CD14-positive monocyte (primary cell): ENCODE data around the gene MIDN. TPM values are rescaled to one million over a fixed set of nuclear protein-coding genes. Genes with fewer than 3 reads are reported as not detected.

Source experiments
- DNase-seq, 3 donors: peaks; one replicate each; pipeline ENCODE4 v3.0.0-alpha.2; 2011 to 2022
- H2AFZ ChIP-seq: 2 replicates; pipeline ENCODE4 v1.6.0; 2012; ENCODE audit warnings: mild to moderate bottlenecking, low read depth, low read length, inconsistent platforms; ENCODE audit not compliant: insufficient read depth, poor library complexity, severe bottlenecking
- H3K27ac ChIP-seq, 2 donors: 1 replicate in 1 of 2; 2 replicates in 1 of 2; pipeline ENCODE4 v1.5.1; 2012 to 2013; ENCODE audit warnings: low read length in 2 of 2, control low read depth in 1 of 2, inconsistent platforms in 1 of 2, low read depth in 1 of 2, mild to moderate bottlenecking in 1 of 2
- H3K27me3 ChIP-seq, 2 donors: one replicate each; pipeline versions ENCODE4 v1.6.0 to v1.6.1; 2011 to 2013; ENCODE audit warnings: low read length in 2 of 2; ENCODE audit not compliant: control insufficient read depth in 2 of 2, insufficient read depth in 2 of 2
- H3K36me3 ChIP-seq, 2 donors: replicated peaks in 1 of 2; 1 replicate in 1 of 2; 2 replicates in 1 of 2; pipeline versions ENCODE4 v1.5.1 to v1.6.1; 2012 to 2013; ENCODE audit warnings: low read length in 2 of 2, control low read depth in 1 of 2, inconsistent platforms in 1 of 2, mild to moderate bottlenecking in 1 of 2; ENCODE audit not compliant: insufficient read depth in 2 of 2, control insufficient read depth in 1 of 2
- H3K4me1 ChIP-seq, 2 donors: 1 replicate in 1 of 2; 2 replicates in 1 of 2; pipeline versions ENCODE4 v1.5.1 to v1.6.1; 2012 to 2013; ENCODE audit warnings: low read length in 2 of 2, control low read depth in 1 of 2, inconsistent platforms in 1 of 2, mild to moderate bottlenecking in 1 of 2, moderate library complexity in 1 of 2; ENCODE audit not compliant: insufficient read depth in 2 of 2, control insufficient read depth in 1 of 2
- H3K4me2 ChIP-seq: replicated peaks from 2 replicates; pipeline ENCODE3; 2012; ENCODE audit warnings: low read length, moderate library complexity, mild to moderate bottlenecking; ENCODE audit not compliant: poor library complexity, severe bottlenecking; ENCODE audit errors: extremely low read depth
- H3K4me3 ChIP-seq, 3 experiments: fragments of 200-600 bp in 1 of 3; sonication (generic) in 1 of 3; replicated peaks in 1 of 3; 1 replicate in 2 of 3; 2 replicates in 1 of 3; pipeline ENCODE4 v1.5.1; 2011 to 2013; ENCODE audit warnings: low read length in 3 of 3, mild to moderate bottlenecking in 3 of 3, control low read depth in 2 of 3, low read depth in 2 of 3, inconsistent platforms in 1 of 3, moderate library complexity in 1 of 3
- H3K79me2 ChIP-seq: 2 replicates; pipeline ENCODE4 v1.6.0; 2012; ENCODE audit warnings: mild to moderate bottlenecking, control low read depth, inconsistent platforms, low read length, moderate library complexity; ENCODE audit not compliant: insufficient read depth
- H3K9ac ChIP-seq: 2 replicates; pipeline ENCODE4 v1.6.0; 2017; ENCODE audit warnings: low read length, mild to moderate bottlenecking; ENCODE audit not compliant: insufficient read depth, poor library complexity, severe bottlenecking
- H3K9me3 ChIP-seq, 2 donors: replicated peaks in 1 of 2; 1 replicate in 1 of 2; 2 replicates in 1 of 2; pipeline versions ENCODE4 v1.5.1 to v1.6.1; 2012 to 2013; ENCODE audit warnings: low read length in 2 of 2, control low read depth in 1 of 2; ENCODE audit not compliant: control insufficient read depth in 1 of 2, insufficient read depth in 1 of 2
- H4K20me1 ChIP-seq: 2 replicates; pipeline ENCODE4 v1.6.0; 2012; ENCODE audit warnings: mild to moderate bottlenecking, low read length, control low read depth, moderate library complexity; ENCODE audit not compliant: insufficient read depth
- H3K27ac Mint-ChIP-seq, 7 donors: one replicate each; pipeline ENCODE4 v1.8.0; 2020; ENCODE audit warnings: mild to moderate bottlenecking in 7 of 7, mixed read lengths in 7 of 7, moderate library complexity in 6 of 7, inconsistent platforms in 2 of 7
- H3K27me3 Mint-ChIP-seq, 3 donors: one replicate each; pipeline ENCODE4 v1.8.0; 2021 to 2022; ENCODE audit warnings: low read depth in 3 of 3, mild to moderate bottlenecking in 3 of 3, mixed read lengths in 3 of 3, moderate library complexity in 3 of 3, inconsistent platforms in 1 of 3
- H3K36me3 Mint-ChIP-seq, 2 donors: one replicate each; pipeline ENCODE4 v1.8.0; 2020; ENCODE audit warnings: mixed read lengths in 2 of 2, inconsistent platforms in 1 of 2, mild to moderate bottlenecking in 1 of 2
- H3K4me1 Mint-ChIP-seq: one replicate; pipeline ENCODE4 v1.8.0; 2020; ENCODE audit warnings: mild to moderate bottlenecking, mixed read lengths
- H3K4me3 Mint-ChIP-seq, 2 donors: one replicate each; pipeline ENCODE4 v1.8.0; 2020; ENCODE audit warnings: mild to moderate bottlenecking in 2 of 2, mixed read lengths in 2 of 2, moderate library complexity in 1 of 2
- H3K9me3 Mint-ChIP-seq, 7 donors: one replicate each; pipeline ENCODE4 v1.8.0; 2020 to 2022; ENCODE audit warnings: mixed read lengths in 7 of 7, mild to moderate bottlenecking in 6 of 7, moderate library complexity in 6 of 7, inconsistent platforms in 2 of 7
- WGBS: methylation state at CpG from one replicate; pipeline ENCODE4 v1.1.5; 2013; ENCODE audit warnings: missing lambda C conversion rate; ENCODE audit not compliant: insufficient coverage; 5-methylcytosine and 5-hydroxymethylcytosine counted together
- intact Hi-C, 2 donors: fragments of 100-400 bp; cut with micrococcal nuclease; formaldehyde crosslinking; loops; one replicate each; pipeline versions ENCODE4 v1.15.0 to v1.15.1; 2023
- polyA plus RNA-seq, 3 donors: library from polyadenylated mRNA; depleted of rRNA in 1 of 3; unstranded in 2 of 3; stranded (reverse) in 1 of 3; fragments of 300-500 nt in 2 of 3; fragments of >200 nt in 1 of 3; fragmentation: Illumina TruSeq in 2 of 3; gene quantifications; 1 replicate in 2 of 3; 2 replicates in 1 of 3; pipeline ENCODE4 v1.2.3, GENCODE V29; 2012 to 2021
- TF ChIP-seq, protein P1 (sequence below): fragments of 200-600 bp; IDR thresholded peaks from one replicate; pipeline ENCODE4 v1.8.0; 2022; ENCODE audit warnings: antibody characterized with exemption, mild to moderate bottlenecking

Gene MIDN
- polyA plus RNA-seq, 3 donors = 5.6 to 301 (median 11.0) TPM

GRCh38 chr19:1294688-1295087 is 46.3 kb downstream of the MIDN start:
- Histone ChIP-seq H3K4me2 (no peak overlapping the region), H3K9ac (no peak overlapping the region), H3K4me3 (no peak overlapping the region), H3K36me3 (no peaks in the 10 kb centered on the region), H4K20me1 (no peaks in the 10 kb centered on the region), H3K9me3 (no peaks in the 10 kb centered on the region), H3K79me2 (no peaks in the 10 kb centered on the region), H3K4me1 (peaks cover 7 to 8% of the 10 kb centered on the region in 2 donors), H2AFZ (no peak overlapping the region), H3K27ac (no peak overlapping the region), H3K27me3 (peaks cover 0 to 12% of the 10 kb centered on the region in 2 donors)
- H3K27ac Mint-ChIP-seq = no peak overlapping the region
- peak overlapping the region in 1 of 2 donors; percentile 60 for H3K4me3 Mint-ChIP-seq
- 82% methylated on average over 9 of the region's 14 CpGs for WGBS
- peaks cover 0 to 8% (median 0%) of the 10 kb centered on the region in 7 donors for H3K9me3 Mint-ChIP-seq
- intact Hi-C loops = no loop called here
- H3K27me3 Mint-ChIP-seq = peaks cover 15 to 44% (median 29%) of the 10 kb centered on the region in 3 donors
- H3K36me3 Mint-ChIP-seq = no peaks in the 10 kb centered on the region
- TF ChIP-seq, protein P1, sequence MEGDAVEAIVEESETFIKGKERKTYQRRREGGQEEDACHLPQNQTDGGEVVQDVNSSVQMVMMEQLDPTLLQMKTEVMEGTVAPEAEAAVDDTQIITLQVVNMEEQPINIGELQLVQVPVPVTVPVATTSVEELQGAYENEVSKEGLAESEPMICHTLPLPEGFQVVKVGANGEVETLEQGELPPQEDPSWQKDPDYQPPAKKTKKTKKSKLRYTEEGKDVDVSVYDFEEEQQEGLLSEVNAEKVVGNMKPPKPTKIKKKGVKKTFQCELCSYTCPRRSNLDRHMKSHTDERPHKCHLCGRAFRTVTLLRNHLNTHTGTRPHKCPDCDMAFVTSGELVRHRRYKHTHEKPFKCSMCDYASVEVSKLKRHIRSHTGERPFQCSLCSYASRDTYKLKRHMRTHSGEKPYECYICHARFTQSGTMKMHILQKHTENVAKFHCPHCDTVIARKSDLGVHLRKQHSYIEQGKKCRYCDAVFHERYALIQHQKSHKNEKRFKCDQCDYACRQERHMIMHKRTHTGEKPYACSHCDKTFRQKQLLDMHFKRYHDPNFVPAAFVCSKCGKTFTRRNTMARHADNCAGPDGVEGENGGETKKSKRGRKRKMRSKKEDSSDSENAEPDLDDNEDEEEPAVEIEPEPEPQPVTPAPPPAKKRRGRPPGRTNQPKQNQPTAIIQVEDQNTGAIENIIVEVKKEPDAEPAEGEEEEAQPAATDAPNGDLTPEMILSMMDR = no peak
- peaks cover 7% of the 10 kb centered on the region for H3K4me1 Mint-ChIP-seq
- DNase-seq = no peak

DNA sequence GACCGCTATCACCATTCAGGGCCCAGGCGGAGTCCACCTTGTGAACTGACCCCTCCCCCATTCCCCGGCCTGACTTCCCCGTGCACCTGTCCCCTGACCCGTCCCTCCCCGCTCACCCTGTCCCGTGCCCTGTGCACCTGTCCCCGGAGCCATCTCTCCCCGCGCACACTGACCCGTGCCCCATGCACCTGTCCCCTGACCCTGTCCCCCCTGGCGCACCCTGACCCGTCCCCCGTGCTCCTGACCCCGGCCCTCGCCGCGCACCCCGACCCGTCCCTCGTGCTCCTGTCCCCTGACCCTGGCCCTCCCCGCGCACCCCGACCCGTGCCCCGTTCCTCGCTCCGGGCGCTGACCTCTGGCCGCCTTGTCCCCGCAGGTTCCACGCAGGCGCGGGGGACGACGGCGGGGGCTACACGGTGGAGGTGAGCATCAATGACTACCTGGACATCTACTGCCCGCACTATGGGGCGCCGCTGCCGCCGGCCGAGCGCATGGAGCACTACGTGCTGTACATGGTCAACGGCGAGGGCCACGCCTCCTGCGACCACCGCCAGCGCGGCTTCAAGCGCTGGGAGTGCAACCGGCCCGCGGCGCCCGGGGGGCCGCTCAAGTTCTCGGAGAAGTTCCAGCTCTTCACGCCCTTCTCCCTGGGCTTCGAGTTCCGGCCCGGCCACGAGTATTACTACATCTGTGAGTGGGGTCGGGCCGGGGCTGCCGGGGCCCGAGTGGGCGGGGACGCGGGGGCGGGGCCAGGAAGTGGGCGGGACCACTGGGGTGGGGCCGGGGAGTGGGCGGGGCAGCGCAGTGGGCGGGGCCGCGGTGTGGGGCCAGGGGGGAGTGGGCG is 47.0 kb downstream of the MIDN start:
- Mint-ChIP-seq H3K9me3 (peaks cover 0 to 8% (median 0%) of the 10 kb centered on the region in 7 donors), H3K36me3 (no peaks in the 10 kb centered on the region), H3K27ac (no peak overlapping the region), H3K27me3 (peaks cover 13 to 42% (median 27%) of the 10 kb centered on the region in 3 donors), H3K4me3 (peak overlapping the region in 1 of 2 donors; percentile 60), H3K4me1 (peaks cover 7% of the 10 kb centered on the region)
- no peak overlapping the region for H3K9ac ChIP-seq
- no peaks in the 10 kb centered on the region for H3K79me2 ChIP-seq
- TF ChIP-seq, protein P1 = no peak
- no peaks in the 10 kb centered on the region for H3K36me3 ChIP-seq
- no peaks in the 10 kb centered on the region for H4K20me1 ChIP-seq
- peaks cover 7 to 8% of the 10 kb centered on the region in 2 donors for H3K4me1 ChIP-seq
- H3K4me2 ChIP-seq = peak overlapping the region; percentile 46
- peak overlapping the region; percentile 46 for H2AFZ ChIP-seq
- 17% methylated on average over 61 of the region's 82 CpGs for WGBS
- H3K9me3 ChIP-seq = no peaks in the 10 kb centered on the region
- no peak overlapping the region for H3K27ac ChIP-seq
- H3K27me3 ChIP-seq = peaks cover 0 to 12% of the 10 kb centered on the region in 2 donors
- intact Hi-C loops = no loop called here
- peak in 1 of 3 donors; percentile 33 for DNase-seq
- H3K4me3 ChIP-seq = peak overlapping the region in 1 of 3 experiments; percentile 14
